ENCODE measurements around the gene TSPAN13.

DNA sequence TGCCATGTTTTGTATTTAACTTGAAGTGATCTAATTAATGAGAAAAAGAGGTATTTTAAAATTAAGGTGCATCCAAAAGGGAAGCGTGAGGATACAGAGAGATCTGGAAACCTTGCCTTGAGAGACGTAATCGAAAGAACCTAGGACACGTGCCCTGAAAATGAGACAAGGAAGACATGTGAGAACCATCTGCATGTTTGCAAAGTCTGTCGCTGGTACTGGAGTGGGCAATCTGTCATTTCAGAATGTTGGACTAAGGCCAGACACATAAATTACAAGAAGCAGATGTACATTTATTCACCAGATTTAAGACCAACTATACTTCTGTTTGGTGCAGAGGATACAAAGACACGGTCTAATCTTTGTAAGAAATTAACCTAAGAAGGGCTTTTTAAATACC lies 42.1 kb downstream of the TSPAN13 start:
- TF ChIP-seq, protein P1, sequence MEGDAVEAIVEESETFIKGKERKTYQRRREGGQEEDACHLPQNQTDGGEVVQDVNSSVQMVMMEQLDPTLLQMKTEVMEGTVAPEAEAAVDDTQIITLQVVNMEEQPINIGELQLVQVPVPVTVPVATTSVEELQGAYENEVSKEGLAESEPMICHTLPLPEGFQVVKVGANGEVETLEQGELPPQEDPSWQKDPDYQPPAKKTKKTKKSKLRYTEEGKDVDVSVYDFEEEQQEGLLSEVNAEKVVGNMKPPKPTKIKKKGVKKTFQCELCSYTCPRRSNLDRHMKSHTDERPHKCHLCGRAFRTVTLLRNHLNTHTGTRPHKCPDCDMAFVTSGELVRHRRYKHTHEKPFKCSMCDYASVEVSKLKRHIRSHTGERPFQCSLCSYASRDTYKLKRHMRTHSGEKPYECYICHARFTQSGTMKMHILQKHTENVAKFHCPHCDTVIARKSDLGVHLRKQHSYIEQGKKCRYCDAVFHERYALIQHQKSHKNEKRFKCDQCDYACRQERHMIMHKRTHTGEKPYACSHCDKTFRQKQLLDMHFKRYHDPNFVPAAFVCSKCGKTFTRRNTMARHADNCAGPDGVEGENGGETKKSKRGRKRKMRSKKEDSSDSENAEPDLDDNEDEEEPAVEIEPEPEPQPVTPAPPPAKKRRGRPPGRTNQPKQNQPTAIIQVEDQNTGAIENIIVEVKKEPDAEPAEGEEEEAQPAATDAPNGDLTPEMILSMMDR (IDR thresholded peaks at IDR 0.05; ENCODE audit: borderline replicate concordance, extremely low read depth, low read length, poor library complexity, severe bottlenecking): no peak
- no peak for TF ChIP-seq EZH2 (IDR thresholded peaks at IDR 0.05; ENCODE audit: borderline replicate concordance, low read depth, low read length, severe bottlenecking)

Data from DND-41 (cell line).